C4-2B (cell line): Measurements from ENCODE around the gene NME5.

Experiments used
- H3K27ac ChIP-seq: fragments of 450-650 bp; 2 replicates; pipeline ENCODE4 v1.5.1; 2017
- ZFX ChIP-seq: fragments of 450-650 bp; IDR thresholded peaks from 2 replicates; pipeline ENCODE4 v1.6.1; 2017
- TF ChIP-seq, protein P1 (sequence below): fragments of 450-650 bp; conservative IDR thresholded peaks from 2 replicates; pipeline ENCODE4 v1.5.1; 2017; ENCODE audit warnings: mild to moderate bottlenecking

The NME5 gene

DNA sequence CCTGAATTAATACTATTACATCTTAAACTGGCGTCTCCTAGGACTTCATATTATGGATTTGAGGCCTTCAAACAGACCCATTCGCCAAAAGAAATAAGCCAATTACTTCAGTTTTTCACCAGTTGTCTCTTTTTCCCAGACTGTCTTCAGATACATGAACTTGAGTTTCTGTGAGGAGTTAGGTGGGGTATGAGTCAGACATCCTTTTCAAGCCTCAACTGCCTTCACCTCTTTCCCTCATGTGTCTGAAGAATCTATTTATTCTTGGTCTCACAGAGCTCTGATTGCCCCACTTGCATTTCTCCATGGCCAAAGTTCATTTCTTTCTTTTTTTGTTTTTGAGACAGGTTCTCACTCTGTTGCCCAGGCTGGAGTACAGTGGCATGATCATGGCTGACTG, 42.9 kb downstream of the NME5 start:
- H3K27ac ChIP-seq: no peak overlapping the region
- no peak for TF ChIP-seq ZFX

DNA sequence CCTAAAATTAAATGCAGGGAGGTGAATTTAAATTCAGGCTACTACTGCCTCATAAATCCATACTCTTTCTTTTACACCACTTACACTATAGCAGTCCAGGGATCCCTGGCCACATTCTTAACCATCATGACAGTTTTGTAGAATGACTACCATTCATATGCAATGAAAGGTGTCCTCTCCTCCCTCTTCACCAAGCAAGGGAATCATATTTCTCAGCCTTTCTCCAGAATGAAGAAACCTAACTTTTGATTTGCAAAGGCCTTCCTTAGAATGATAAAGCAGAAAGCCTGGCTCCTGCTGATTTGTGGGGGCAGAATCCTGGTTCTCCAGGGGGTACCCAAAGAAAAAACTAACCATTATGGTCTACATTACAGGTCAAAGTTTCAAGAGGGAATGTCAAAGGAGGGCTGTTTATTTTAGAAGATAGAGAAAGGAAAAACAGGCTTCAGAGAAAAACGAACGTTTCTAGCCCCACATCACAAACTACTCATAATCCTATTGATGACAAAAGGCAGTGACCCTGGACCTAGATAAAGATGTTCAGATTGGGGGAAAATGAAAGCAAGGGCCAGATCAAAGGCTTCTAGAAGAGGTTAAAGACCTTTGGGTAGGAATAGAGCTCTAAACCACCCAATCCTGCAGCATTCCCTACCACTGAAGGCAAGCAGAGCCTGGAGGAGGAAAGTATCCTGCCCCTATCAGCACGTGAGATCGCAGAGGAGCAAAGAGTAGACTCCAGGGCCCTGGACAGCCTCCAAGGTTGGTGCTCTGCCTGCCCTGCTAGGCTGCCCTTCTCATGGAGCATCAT, 43.9 kb downstream of the NME5 start:
- H3K27ac ChIP-seq: no peak overlapping the region

DNA sequence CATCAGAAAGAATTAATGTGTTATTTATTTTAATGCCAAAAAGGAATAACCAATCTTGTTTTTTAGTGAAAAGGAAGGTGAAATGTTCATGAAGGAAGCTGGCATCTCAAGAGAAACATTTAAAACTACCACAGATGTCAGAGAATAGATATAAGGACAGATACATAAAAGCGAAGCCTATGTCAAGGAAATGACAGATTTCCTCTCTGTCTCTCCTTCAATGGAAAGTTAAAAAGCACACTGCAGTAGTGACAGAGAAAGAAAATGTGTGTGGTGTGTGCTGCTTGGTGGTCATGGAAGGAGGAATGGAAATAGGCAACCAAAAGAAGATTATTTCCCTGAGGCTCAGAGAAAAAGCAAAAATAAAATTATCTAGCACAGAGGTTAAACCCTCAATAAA, 46.2 kb downstream of the NME5 start:
- no peak for TF ChIP-seq ZFX
- no peak overlapping the region for H3K27ac ChIP-seq

More for the DNA sequence above, 43.9 kb downstream of the NME5 start:
- no peak for TF ChIP-seq ZFX
- TF ChIP-seq, protein P1, sequence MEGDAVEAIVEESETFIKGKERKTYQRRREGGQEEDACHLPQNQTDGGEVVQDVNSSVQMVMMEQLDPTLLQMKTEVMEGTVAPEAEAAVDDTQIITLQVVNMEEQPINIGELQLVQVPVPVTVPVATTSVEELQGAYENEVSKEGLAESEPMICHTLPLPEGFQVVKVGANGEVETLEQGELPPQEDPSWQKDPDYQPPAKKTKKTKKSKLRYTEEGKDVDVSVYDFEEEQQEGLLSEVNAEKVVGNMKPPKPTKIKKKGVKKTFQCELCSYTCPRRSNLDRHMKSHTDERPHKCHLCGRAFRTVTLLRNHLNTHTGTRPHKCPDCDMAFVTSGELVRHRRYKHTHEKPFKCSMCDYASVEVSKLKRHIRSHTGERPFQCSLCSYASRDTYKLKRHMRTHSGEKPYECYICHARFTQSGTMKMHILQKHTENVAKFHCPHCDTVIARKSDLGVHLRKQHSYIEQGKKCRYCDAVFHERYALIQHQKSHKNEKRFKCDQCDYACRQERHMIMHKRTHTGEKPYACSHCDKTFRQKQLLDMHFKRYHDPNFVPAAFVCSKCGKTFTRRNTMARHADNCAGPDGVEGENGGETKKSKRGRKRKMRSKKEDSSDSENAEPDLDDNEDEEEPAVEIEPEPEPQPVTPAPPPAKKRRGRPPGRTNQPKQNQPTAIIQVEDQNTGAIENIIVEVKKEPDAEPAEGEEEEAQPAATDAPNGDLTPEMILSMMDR: no peak

DNA sequence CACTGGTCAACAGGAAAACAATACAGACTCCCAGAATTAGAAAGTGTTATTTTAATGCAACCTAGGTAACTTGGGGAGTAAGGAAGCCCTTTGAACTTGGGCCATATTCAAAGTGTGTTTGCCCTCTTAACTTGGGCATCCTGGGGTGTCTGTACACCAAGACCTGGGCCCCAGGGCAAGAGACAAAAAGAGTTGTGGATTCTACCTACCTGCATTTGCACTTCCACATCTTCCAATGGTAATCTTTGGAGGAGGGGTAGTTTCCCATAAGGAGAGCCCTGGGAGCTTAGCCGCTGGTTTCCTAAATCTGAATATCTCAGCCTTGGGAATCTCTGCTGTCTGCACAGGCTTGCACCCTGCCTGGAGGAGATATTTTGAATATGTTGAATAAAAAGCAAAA, 46.9 kb downstream of the NME5 start:
- H3K27ac ChIP-seq: no peak overlapping the region
- no peak for TF ChIP-seq ZFX
- TF ChIP-seq, protein P1: no peak

DNA sequence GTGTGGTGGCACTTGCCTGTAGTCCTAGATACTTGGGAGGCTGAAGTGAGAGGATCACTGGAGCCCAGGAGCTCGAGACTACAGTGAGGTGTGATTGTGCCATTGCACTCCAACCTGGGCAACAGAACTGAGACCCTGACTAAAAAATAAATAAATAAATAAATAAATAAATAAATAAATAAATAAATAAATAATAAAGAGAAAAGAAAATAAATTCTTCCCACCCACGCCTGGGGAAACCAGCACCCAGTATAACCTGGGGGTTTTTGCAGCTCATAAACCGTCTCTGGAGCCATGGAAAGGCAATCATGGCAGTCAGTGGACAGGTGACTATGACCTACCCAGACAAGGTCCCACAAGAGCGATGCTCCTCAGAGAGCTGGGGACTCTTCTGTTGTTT, 47.5 kb downstream of the NME5 start:
- no peak overlapping the region for H3K27ac ChIP-seq
- TF ChIP-seq, protein P1: no peak
- TF ChIP-seq ZFX: no peak

DNA sequence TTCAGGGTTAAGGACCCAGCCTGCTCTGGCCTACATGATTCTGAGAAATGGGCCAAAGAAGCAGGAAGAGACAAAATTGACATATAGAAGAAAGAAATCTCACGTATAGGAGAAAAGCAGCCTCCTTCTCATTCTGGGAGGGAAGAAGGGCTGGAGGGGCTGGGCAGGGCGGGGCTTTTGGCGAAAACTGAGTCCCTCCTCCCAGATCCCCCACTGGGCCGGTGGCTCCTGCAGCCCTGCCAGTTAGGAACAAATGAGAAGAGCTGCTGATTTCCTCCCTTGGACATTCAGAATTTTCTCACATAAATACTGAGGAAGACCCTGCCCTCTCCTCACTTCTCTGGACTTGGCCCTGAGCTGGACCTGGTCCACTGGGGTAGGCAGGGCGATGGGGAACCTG, 55.5 kb downstream of the NME5 start, which contains the start of gene WNT8A:
TSS of gene WNT8A (plus strand) at position 332 of the 400 bp plus-strand sequence. CDS start 95 bp downstream, outside the sequence.
- TF ChIP-seq, protein P1: no peak
- TF ChIP-seq ZFX: no peak
- H3K27ac ChIP-seq: no peak within 1 kb of the TSS

DNA sequence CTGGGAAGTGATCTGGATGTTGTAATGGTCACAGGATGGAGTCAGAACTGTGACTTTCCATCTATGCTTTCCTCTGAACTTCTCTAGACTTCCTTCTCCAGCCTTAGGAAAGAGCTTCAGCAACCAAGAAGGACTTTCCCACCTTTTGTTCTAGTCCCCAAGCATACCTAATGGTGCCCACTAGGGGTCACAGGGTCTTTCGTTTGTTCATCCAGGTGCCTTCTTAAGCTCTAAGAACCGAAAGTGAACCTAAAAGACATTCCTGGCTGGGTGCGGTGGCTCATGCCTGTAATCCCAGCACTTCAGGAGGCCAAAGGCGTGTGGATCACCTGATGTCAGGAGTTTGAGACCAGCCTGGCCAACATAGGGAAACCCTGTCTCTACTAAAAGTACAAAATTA, 57.2 kb downstream of the NME5 start:
- no peak overlapping the region for H3K27ac ChIP-seq
- TF ChIP-seq, protein P1: no peak
- no peak for TF ChIP-seq ZFX

DNA sequence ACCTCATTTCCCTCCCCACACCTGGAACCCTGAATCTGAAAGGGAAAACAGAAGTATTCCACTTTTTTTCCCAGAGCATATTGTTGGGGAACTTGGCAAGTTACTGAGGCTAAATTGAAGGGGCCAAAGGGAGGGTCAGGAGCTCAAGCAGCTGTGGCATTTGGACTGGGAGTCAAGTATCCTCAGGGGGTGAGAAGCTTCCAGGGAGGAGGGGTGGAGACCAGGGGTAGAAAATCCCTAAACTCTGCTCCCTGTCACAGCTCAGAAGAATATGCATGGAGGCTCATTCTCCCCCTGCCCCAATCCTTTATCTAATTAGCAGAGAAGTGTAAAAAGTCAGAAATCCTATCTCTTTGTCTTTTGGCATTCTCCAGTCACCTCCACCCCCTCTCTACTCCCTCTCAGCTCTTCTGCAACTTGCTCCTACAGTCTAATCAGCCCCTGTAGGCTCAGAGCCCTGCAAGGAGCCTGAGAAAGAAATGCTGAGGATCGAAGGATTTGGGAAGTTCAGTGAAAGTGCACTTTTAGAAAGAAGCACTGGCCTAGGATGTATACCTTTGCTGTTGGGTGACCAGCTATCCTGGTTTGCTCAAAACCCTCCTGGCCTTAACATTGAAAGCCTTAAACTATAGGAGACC, 61.1 kb downstream of the NME5 start:
- H3K27ac ChIP-seq: no peak overlapping the region
- TF ChIP-seq, protein P1: no peak
- no peak for TF ChIP-seq ZFX
